GM18867 (cell line): ENCODE results near the gene CPA3.

ENCODE experiments used
- ATAC-seq: cut with Tn5 transposase; IDR thresholded peaks from one replicate; pipeline ENCODE4 v1.9.1; 2021; ENCODE audit warnings: mild to moderate bottlenecking, moderate library complexity; ENCODE audit not compliant: unreplicated experiment

The CPA3 gene

GRCh38 chr3:148856384-148856783 lies 8.7 kb upstream of the CPA3 start:
- no peak for ATAC-seq

- ATAC-seq, result no peak
Measured at GRCh38 chr3:148857316-148857715, 7.8 kb upstream of the CPA3 start.

GRCh38 chr3:148861277-148861869 lies 3.7 kb upstream of the CPA3 start:
- peak; percentile 81 for ATAC-seq

DNA sequence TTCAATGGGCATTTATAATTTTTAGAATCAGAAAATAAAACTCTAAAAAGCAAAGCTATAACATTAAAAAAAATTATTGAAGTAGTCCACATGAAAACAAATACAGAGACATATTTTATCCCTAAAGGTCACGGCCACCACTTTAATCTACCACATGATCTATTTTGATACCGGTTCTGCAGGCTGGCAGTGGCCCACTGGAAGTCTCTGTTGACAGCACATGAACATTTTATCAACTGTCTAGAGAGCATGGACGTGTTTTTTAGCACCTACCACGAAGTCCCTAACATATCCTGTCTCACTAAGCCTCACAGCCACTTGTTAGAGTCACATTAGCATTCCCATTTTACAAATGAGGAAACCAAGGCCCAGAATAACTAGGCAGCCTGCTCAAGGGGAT lies 1.8 kb upstream of the CPA3 start:
- no peak for ATAC-seq

DNA sequence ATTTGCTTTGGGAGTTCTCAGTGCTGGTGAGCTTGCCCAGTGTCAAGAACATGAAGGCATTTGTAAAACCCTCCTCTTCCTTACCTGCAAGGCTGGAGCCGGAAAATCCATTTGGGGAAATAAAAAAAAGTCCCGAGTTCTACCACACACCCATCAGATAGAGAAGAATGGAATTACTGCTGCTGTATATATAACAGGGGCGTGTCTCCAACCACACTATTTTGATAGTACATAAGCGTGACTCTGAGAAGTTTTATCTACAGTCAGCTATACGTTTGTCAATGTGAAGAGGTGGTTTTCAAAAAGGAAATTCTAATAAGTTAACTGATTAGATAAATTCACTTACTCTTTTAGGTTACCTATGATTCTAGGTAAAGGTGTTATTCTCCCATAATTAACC lies 1.3 kb upstream of the CPA3 start:
- ATAC-seq, result no peak

- ATAC-seq, result no peak
Measured at GRCh38 chr3:148866261-148866660, 1.2 kb downstream of the CPA3 start.

DNA sequence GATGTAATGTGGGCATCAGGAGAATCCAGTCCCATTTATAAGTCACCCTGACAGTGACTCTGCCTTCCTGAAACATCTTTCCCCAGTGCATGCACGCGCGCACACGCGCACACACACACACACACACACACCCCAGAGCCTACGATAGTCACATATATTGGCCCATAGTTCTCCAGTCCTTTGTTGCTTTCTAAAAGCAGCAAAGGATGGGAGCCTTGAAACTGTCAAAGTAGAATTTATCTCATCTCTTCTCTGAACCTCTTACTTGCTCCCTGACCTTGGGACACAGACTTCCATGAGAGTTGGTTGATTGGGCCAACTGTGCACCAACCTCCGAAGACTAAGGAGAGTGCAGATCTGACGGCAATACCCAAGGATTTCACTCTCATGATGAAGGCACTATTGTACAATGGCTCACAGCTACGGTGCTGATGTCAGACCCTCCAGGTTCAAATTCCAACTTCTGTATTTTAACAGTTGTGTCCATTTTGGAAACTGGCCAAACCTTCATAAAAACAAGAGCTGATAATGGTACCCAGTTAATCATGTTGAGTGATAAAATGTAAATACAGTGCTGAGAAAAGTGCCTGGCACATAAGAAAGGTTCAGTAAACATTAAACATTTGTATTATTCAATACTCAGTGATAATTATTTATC lies 8.3 kb downstream of the CPA3 start:
- ATAC-seq, result no peak

DNA sequence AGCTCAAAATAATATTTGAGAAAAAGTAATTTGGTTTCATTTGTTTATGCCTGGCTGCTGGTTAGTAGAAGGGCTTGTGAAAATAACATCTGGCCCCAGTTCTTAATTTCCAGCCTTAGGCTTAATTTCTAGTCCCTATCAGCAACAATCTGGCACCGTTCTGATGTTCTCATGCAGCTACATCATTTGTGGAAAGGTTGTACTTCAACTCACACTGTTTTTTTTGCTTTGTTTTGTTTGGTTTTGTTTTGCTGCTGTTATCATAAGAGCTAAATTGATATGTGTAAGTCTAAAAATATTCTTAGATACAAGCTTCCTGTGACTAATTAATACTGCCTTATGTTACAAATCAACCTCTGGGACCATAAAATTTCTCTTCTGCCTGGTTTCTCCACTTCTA lies 8.9 kb downstream of the CPA3 start:
- ATAC-seq, result no peak

- ATAC-seq, result no peak
Measured at GRCh38 chr3:148878095-148878494, 13.0 kb downstream of the CPA3 start.

DNA sequence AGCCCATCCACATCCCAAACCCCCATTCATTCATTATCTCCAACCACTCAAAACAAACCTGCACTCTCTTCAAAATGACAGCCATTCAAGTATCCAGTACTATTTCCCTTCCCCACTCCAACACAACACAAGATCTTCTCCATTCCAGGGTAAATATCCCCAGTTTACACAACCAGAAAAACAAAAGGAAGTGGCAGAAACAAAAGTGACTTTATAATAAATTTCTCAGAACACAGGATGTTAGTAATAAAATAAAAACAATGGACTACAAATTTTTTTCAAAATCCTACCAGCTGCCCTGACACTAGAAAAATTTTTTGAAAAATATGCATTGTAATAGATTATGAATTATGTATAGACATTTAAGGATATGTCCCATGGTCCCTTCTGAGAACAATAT lies 14.2 kb downstream of the CPA3 start:
- no peak for ATAC-seq

DNA sequence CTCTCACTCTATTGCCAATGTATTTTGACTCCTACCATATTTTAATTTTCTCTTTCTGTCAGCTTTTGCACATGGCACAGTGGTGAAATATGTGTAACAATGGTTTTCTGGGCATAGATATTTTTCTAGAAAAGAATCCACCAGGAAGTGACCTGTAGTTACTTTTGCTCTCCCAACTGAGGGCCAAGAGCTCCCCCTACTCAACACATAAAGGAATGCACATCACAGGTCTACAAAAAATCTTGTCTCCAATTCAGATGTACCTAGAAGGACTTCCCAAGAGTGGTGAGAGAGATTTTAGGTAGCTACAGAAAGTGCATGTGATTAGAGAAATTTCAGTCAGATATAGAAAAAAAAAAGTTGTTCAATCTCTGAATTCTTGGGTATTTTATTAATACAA lies 15.6 kb downstream of the CPA3 start:
- ATAC-seq, result peak; percentile 61

DNA sequence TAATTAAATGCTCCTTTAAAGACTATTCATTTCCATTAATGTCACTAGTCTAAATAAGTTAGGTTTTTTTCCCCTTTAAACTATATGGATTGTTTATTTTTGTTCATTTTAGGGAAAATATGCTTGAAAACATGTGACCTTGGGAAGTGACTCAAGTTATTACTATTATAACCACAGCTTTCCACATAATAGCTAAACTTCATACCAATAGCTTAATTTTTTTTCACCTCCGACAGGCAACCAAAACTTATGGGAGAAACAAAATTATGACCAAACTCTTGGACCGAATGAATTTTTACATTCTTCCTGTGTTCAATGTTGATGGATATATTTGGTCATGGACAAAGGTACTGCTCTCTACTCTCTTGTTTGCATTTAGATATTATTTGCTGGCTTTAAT lies 16.2 kb downstream of the CPA3 start:
- ATAC-seq, result no peak

DNA sequence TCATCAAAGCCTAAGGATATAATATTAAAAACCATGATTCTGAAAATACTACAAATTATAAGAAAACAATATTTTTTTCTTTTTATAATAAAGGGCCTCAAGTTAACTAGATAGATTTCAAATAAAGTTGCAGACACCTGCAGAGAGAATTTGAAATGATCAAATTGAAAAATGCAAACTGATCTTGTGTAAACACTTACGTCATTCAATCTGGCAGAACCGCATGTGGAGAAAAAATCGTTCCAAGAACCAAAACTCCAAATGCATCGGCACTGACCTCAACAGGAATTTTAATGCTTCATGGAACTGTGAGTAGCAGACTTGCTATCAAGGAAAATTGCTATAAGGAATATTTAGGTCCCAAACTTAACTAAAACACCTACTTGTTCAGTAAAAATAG lies 17.2 kb downstream of the CPA3 start:
- no peak for ATAC-seq

DNA sequence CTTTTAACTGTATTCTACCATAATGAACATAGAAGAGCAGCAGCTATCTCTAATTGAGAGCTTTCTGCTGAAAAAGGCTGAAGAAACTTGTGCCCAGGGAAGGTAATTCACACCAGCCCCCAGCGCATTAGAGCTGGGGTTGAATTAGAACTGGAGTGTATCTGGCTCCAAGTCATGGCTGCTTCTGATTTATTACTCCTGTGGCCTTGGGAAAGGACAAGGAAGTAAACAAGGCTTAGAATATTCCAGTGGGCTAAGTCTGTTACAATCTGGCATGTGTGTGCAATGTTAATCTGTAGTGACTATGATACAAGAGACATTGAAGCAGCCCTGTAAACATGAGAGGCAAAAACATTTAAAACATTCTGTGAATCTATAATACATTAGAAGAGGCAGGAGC lies 18.1 kb downstream of the CPA3 start:
- no peak for ATAC-seq

DNA sequence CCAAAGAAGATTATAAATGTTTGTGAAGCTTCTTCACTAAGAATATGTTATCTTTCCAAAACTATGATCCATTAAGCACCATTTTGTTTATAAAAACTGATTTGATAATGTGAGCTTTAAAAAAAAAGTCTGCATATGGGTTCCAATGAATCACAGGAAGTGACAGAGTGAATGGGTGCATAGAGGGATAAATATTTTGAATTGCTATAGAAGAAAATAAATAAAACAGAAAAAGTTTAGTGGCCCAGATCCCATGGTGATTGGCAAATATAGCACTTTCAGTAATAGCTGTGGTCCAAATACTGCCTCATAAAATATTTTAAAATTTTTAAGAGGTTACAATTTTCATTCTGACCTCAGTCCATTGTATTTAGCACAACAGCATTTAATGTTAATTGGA lies 19.2 kb downstream of the CPA3 start:
- ATAC-seq, result no peak

- ATAC-seq, result no peak
Measured at GRCh38 chr3:148889828-148890227, 24.7 kb downstream of the CPA3 start.

GRCh38 chr3:148896062-148896461 lies 31.0 kb downstream of the CPA3 start:
- no peak for ATAC-seq

- no peak for ATAC-seq
Measured at GRCh38 chr3:148901987-148902791, 37.1 kb downstream of the CPA3 start.

DNA sequence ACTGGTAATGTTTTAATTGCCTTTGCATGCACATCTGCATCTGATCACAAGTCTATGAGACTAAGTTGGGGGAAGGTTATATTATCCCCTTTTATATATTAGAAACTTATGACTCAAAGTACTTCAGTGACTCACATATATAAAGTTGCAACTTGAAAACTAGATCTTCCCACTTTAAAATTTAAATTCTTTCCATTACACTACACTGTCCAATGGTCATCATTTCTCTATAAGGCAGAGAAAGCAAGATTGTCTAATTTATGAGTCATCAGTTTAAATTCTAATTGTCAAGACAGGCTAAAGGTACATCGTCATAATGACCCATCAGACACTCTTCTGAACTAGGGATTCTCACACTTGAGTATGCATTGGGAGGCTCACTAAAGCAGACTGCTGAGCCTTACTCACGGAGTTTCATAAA lies 37.9 kb downstream of the CPA3 start:
- no peak for ATAC-seq

GRCh38 chr3:148903941-148904340 lies 38.8 kb downstream of the CPA3 start:
- ATAC-seq, result no peak

GRCh38 chr3:148906667-148907066 lies 41.6 kb downstream of the CPA3 start:
- ATAC-seq, result no peak

DNA sequence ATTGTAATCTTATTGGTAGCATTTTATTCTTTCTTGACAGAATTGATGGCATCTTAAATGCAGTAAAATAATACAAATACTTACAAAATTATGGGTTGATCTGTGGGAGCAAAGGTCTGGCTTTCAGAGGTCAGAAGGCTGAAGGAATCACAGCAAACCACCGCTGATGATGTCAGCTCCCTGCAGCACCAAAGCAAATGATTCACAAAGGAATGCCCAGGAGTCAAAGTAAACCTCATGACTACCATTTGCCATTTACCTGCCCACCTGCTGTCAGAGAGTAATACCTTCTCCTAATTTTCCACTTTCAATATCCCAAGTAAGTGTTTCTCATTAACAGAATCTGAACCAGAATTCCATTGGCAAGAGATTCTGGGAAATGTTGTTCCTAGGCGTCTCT lies 46.1 kb downstream of the CPA3 start:
- no peak for ATAC-seq
